Activated gamma-delta T cell (primary cell): ENCODE results near the gene DNAJC16.

Experiments
- DNase-seq: peaks from one replicate; lab custom pipeline; 2025; lab: John Stamatoyannopoulos, UW

The DNAJC16 gene

DNA sequence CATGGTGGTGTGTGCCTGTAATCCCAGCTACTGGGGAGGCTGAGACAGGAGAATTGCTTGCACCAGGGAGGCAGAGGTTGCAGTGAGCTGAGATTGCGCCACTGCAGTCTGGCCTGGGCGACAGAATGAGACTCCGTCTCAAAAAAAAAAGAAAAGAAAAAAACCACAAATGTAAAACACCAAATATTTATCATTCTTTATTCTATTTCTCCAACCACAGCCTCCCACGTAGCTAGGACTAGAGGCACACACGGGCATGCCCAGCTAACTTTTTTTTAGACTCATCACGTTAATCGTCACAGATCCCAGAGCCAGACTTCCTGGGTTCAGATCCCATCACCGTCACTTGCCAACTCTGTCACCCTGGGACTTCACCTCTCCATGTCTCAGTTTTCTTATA, 13.5 kb downstream of the DNAJC16 start:
- DNase-seq = no peak

GRCh38 chr1:15541231-15541792, 14.7 kb downstream of the DNAJC16 start:
- DNase-seq = no peak

- no peak for DNase-seq
Measured at GRCh38 chr1:15542388-15543250, 16.0 kb downstream of the DNAJC16 start.

DNA sequence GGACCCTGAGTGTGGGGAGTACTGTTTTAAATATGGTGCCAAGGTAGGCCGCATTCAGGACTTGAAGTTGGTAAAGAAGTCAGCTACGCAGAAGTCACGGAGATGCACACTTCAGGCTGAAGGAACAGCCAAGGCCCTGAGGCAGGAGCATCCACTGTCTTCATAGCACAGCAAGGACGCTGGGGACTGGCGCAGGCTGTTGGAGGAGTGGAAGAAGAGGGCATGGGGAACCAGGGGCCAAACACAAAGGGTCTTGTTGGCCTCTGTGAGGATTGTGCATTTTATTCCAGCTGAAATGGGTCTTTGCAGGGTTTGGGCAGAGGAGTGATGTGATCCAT, 16.6 kb downstream of the DNAJC16 start:
- DNase-seq = no peak

DNA sequence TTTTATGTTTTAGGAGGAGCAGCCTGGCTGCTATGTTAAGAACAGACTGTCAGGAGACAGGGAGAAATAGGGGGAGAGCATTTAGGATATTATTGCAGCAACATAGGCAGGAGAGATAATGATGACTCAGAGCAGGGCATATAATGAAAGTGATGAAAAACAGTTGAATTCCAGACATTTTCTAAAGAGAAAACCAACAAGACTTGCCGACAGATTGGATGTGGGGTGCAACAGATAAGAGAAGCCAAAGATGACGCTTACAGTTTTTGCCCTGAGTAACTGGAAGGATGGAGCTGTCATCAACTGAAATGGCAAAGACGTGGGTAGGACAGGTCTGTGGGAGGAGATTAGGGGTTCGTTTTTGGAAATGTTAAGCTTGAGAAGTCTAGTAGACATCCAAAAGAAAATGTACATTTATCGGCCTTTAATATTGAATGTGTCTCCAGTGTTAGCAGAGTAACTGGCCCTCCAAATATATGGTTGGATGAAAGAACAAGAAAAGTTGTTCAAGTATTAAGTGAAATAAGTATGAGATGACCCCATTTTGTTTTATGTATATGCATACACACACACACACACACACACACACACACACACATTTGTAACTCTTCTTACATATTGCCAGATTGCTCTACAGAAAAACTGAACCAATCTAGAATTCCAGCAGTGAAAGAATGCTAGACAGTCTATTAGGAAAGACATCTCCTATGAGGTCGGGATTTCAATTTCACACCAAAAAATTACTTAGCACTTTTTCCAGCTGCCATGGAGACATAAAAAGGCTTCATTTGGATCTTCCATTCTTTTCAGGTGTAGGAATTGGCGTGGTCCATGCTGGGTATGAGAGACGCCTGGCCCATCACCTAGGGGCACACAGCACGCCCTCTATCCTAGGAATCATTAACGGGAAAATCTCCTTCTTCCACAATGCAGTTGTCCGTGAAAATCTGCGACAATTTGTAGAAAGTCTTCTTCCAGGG, 17.2 kb downstream of the DNAJC16 start:
- DNase-seq = no peak

DNA sequence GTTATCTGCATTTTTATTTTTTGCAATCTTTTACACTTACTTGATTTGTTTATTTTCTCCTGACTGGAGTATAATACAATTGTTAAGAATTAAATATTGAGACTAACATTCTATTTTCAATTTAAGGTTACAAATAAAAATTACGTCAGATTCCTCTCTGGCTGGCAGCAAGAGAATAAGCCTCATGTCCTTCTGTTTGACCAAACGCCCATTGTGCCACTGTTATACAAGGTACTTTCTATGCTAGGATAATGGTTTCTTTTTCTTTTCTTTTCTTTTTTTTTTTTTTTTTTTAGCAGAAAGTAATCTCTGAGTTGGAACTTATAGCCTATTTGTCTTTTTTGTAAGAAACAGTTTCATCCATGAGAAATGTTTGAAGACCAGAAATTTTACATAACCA, 20.0 kb downstream of the DNAJC16 start:
- DNase-seq = no peak

GRCh38 chr1:15550573-15550972, 23.9 kb downstream of the DNAJC16 start:
- no peak for DNase-seq

- no peak for DNase-seq
Measured at GRCh38 chr1:15557008-15557407, 30.4 kb downstream of the DNAJC16 start.

GRCh38 chr1:15557594-15557993, 30.9 kb downstream of the DNAJC16 start:
- DNase-seq = no peak

GRCh38 chr1:15558516-15558915, 31.9 kb downstream of the DNAJC16 start:
- DNase-seq = no peak

DNA sequence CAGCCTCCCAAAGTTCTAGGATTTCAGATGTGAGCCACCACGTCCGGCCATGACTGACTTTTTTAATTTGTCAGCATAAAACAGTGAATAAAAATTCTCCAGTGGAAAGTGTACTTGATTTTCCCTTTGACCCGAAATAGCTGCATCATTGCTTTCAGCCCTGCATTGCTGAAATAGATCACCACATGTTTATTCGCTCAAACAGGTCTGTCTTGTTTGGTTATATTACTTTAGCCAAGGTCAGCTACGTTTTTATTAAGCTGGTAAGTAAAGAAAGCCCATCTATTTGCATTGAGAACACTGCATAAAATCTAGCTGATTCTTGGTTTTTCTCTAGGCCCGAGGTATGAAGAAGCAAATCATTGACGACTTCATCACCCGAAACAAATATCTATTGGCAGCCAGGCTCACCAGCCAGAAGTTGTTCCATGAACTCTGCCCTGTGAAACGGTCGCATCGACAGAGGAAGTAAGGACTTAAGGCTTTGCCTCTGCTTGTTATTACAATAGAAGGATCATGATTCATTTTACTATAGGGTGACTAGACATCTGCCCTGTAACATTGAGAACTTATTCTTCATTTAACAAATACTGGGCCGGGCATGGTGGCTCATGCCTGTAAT, 32.7 kb downstream of the DNAJC16 start:
- DNase-seq = no peak

- no peak for DNase-seq
Measured at GRCh38 chr1:15568387-15569073, 41.9 kb downstream of the DNAJC16 start.

- DNase-seq = no peak
Measured at GRCh38 chr1:15570861-15571260, 44.2 kb downstream of the DNAJC16 start.

DNA sequence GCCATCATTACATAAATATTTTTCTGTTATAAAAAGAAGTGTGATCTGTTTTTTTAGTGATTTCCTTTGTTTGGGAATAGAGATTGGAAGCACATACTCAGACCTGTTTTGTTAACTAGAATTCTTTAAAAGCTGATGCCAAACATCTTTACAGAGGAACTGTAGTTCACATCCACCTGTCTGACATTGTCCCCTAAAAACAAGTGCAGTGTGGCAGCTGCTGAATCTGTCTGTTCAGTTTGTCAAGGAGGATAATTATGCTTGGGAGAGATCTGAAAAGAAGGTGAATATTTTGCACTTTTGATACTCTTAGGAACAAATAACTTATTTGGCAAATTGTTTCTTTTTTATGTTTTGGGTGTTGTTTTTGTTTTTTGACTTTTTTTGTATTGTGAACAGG, 44.6 kb downstream of the DNAJC16 start:
- DNase-seq = no peak

DNA sequence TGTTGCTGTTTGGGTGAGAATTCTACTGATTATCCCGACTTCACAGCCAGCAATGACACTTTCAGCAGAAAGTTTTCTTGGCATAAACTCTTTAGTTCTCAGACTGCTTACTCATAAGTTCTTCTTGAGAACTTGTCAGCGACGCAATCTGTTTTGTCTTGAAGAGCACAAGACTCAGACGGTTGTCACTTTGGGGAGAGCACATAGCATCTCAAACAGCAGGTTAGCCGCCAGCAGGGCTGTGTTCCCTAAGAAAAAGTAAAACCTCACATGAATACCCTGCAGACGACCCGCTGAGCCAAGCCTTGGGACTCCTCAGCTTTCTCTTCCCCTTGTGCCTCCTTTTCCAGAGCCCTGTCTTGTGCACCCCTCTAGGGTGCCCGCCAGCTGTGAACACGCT, 46.8 kb downstream of the DNAJC16 start:
- no peak for DNase-seq

DNA sequence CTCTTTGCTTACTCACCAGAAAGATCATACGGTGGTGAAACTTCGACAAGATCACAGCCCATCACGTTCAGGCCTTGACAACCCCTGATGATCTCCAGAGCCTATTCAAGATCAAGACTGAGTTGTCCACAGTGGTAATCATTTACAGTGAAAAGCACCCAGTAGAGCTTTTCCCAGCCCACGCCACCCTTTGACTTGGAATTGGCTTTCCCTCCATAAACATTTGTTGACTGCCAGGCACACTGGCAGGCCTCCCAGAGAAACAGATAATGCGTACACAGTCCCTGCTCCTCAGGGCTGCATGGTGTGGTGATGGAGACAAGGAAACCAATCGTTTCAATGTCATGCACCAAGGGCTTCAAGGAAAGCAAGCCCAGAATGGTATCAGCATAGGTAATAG, 48.1 kb downstream of the DNAJC16 start:
- DNase-seq = no peak

DNA sequence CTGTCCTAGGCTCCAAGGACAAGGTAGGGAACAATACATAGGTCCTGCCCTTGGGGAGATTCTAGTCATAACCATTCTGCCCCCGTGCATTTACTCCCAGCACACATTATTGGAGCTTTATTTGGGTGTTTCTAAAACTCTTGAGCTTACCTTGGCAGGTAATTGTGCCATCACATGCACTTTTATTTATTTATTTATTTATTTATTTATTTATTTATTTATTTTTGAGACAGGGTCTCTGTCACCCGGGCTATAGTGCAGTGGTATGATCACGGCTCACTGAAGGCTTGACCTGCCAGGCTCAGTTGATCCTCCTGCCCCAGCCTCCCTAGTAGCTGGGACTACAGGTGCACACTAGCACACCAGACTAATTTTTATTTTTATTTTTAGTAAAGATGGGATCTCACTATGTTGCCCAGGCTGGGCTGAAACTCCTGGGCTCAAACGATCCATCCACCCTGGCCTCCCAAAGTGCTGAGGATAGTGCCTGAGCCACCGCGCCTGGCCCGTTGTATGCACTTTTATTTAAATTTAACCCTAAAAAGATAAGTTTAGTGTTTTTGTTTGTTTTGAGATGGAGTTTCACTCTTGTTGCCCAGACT, 49.0 kb downstream of the DNAJC16 start:
- no peak for DNase-seq

DNA sequence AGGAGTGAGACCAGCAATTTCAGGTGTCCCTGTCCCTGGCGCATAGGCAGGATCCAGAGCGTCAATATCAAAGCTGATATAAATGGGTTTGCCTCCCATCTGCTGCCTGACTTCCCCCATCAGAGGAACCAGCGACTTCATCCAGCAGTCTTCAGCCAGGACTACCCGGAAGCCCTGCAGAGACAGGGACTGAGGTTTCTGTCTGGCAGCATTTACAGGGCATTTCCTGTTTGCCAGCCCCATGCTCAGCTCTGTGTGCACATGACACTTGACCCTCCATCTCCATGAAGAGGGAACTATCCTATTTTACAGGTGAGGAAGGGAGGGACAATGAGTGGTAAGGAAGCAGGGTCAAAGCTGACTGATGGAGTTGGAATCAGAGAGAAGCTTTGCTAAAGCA, 51.0 kb downstream of the DNAJC16 start:
- no peak for DNase-seq

DNA sequence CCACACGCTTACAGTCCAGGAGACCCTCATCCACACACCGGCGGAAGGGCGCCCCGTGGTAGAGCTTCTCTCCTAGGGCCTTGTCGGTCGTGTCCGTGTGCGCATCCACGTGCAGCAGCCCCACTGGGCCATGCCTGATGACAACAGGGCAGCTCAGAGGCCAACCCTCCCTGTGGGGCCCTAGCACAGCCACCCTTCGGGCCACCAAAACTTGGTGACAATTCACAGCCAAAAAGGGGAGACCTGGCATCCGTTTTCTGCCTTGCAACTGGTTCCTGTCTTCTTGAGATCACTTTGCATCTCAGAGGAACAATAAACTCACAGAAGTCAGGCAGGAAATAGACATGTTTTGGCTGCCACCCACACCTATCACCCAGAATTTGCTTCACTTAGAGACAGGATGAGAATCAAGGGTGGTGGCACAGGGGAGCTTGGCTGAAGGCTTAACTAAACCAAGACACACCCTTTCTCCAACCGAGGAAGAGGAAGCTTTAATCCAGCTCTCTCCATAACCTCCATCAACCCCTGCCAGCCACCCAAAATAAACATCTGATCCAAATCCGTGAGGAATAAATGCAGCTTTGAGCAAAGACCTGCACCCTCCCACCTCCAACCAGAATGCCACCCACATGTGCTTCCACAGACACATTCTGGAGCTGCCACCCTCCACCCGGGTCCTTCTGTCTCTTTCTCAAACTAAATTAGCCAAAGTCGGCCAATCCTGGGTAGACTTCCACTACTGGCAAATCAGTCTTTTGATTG, 52.5 kb downstream of the DNAJC16 start:
- DNase-seq = no peak

GRCh38 chr1:15579683-15580047, 53.0 kb downstream of the DNAJC16 start:
- no peak for DNase-seq
